Mesendoderm (in vitro differentiated cells): ENCODE data around the gene RCN2.

Experiments
- DNase-seq: peaks from one replicate; pipeline ENCODE4 v3.0.0; 2013
- H2AK5ac ChIP-seq: 2 replicates; pipeline ENCODE4 v1.6.1; 2013; ENCODE audit warnings: low read length, inconsistent platforms
- H2BK120ac ChIP-seq: 2 replicates; pipeline ENCODE4 v1.6.1; 2013; ENCODE audit warnings: low read depth, mild to moderate bottlenecking, low read length, moderate library complexity, mixed read lengths
- H2BK15ac ChIP-seq: replicated peaks from 2 replicates; pipeline ENCODE4 v1.6.1; 2013; ENCODE audit warnings: low read depth, mild to moderate bottlenecking, moderate library complexity
- H2BK5ac ChIP-seq: 2 replicates; pipeline ENCODE4 v1.6.1; 2013; ENCODE audit warnings: low read length, inconsistent platforms
- H3K18ac ChIP-seq: 2 replicates; pipeline ENCODE4 v1.6.1; 2013; ENCODE audit warnings: mild to moderate bottlenecking, low read length, mixed read lengths
- H3K23ac ChIP-seq: one replicate; pipeline ENCODE4 v1.6.1; 2013; ENCODE audit warnings: low read length
- H3K27ac ChIP-seq: 2 replicates; pipeline ENCODE4 v1.5.1; 2013; ENCODE audit warnings: low read depth, mild to moderate bottlenecking, inconsistent platforms, low read length, moderate library complexity
- H3K27me3 ChIP-seq: 2 replicates; pipeline ENCODE4 v1.6.1; 2013; ENCODE audit warnings: low read length, control low read depth, mild to moderate bottlenecking, inconsistent platforms; ENCODE audit not compliant: insufficient read depth, poor library complexity
- H3K36me3 ChIP-seq: 2 replicates; pipeline ENCODE4 v1.6.1; 2013; ENCODE audit warnings: low read length, inconsistent platforms; ENCODE audit not compliant: control insufficient read depth, insufficient read depth
- H3K4ac ChIP-seq: one replicate; pipeline ENCODE4 v1.6.1; 2013; ENCODE audit warnings: low read depth, mild to moderate bottlenecking, low read length, moderate library complexity
- H3K4me1 ChIP-seq: 2 replicates; pipeline ENCODE4 v1.6.1; 2013; ENCODE audit warnings: low read depth, low read length, inconsistent platforms; ENCODE audit not compliant: control insufficient read depth
- H3K4me2 ChIP-seq: 2 replicates; pipeline ENCODE4 v1.6.1; 2013; ENCODE audit warnings: low read length
- H3K4me3 ChIP-seq: 2 replicates; pipeline ENCODE4 v1.5.1; 2013; ENCODE audit warnings: mild to moderate bottlenecking, low read length
- H3K56ac ChIP-seq: one replicate; pipeline ENCODE4 v1.6.1; 2013; ENCODE audit warnings: low read length
- H3K79me1 ChIP-seq: 2 replicates; pipeline ENCODE4 v1.6.1; 2013; ENCODE audit warnings: low read length, inconsistent platforms
- H3K79me2 ChIP-seq: 2 replicates; pipeline ENCODE4 v1.6.1; 2013; ENCODE audit warnings: mild to moderate bottlenecking, low read length; ENCODE audit not compliant: control insufficient read depth, insufficient read depth
- H3K9ac ChIP-seq: 2 replicates; pipeline ENCODE4 v1.6.1; 2013; ENCODE audit warnings: low read length, inconsistent platforms
- H4K5ac ChIP-seq: one replicate; pipeline ENCODE4 v1.6.1; 2013; ENCODE audit warnings: low read length
- H4K8ac ChIP-seq: one replicate; pipeline ENCODE4 v1.6.1; 2013; ENCODE audit warnings: low read depth, mild to moderate bottlenecking, control low read depth, low read length, moderate library complexity
- WGBS: extraction: QIAGEN DNeasy Blood & Tissue Kit; methylation state at CpG from one replicate; pipeline ENCODE4 v1.1.7; 2013; ENCODE audit warnings: low lambda C conversion rate, missing lambda C conversion rate; ENCODE audit not compliant: insufficient coverage; ENCODE audit errors: extremely low coverage; 5-methylcytosine and 5-hydroxymethylcytosine counted together

The RCN2 gene

GRCh38 chr15:76994496-76994895 is 62.9 kb downstream of the RCN2 start:
- no peaks in the 10 kb centered on the region for H3K36me3 ChIP-seq
- DNase-seq, result no peak
- H3K9ac ChIP-seq, result no peak overlapping the region
- no CpG with 5 or more reads among the region's 6 CpGs for WGBS
- no peaks in the 10 kb centered on the region for H3K79me1 ChIP-seq
- H3K56ac ChIP-seq, result no peak overlapping the region
- no peak overlapping the region for H2AK5ac ChIP-seq
- no peak overlapping the region for H3K4ac ChIP-seq
- H3K4me3 ChIP-seq, result no peak overlapping the region
- no peak overlapping the region for H3K27ac ChIP-seq
- no peak overlapping the region for H3K4me2 ChIP-seq
- no peak overlapping the region for H4K8ac ChIP-seq
- H3K18ac ChIP-seq, result no peak overlapping the region
- H2BK15ac ChIP-seq, result no peak overlapping the region
- no peaks in the 10 kb centered on the region for H3K27me3 ChIP-seq
- no peak overlapping the region for H2BK5ac ChIP-seq
- no peaks in the 10 kb centered on the region for H3K79me2 ChIP-seq
- H3K4me1 ChIP-seq, result no peaks in the 10 kb centered on the region
- no peak overlapping the region for H3K23ac ChIP-seq
- H4K5ac ChIP-seq, result no peak overlapping the region
- no peak overlapping the region for H2BK120ac ChIP-seq

DNA sequence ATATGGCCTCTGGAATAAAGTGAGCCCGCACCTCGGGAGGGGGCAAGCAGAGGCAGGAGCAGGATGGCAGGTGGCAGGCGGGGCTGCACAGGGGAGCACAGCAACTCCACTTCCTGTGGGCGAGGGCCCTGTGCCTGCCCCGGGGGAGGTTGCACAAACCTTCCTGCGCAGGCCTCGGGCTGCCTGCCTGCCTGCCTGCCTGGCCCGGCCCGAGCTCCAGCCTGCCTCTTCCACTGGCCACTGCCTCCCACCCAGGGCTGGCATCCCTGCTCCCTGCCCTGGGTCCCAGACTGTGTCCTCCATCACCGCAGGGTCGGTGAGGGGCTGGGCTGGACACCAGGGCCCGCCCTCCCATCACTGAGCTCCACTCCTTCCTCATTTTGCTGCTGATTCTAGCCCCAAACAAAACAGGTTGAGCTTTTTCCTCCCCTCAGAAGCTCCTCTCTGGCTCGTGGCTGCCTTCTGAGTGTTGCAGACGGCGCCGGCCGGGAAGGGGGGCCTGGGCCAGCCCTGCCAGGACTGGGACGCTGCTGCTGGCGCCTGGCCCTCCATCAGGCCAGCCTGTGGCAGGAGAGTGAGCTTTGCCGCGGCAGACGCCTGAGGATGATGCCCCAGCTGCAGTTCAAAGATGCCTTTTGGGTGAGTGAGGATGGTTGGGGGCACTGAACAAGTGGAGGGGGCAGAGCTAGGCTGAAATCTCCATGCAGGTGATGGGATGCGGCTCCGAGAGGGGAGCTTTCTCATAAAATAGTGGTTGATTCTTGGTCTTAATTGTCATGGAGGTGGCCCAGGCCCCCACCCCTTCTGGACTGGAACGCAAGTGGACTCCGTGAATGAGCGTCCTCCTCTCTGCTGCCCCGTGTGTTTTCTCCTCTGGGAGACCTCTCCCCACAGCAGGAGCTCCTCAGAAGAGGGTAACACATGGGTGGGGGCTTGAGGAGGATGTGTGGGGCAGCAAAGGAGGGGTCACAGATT is 63.7 kb downstream of the RCN2 start, which contains the start of gene PSTPIP1:
PSTPIP1 (plus strand) TSS at position 156 of the 975 bp plus-strand sequence; CDS start at position 604, 448 bp downstream.
- DNase-seq, result no peak
- H2BK120ac ChIP-seq, result no peak within 1 kb of the TSS

GRCh38 chr15:76996076-76996525 is 64.6 kb downstream of the RCN2 start:
- no peak overlapping the region for H2BK5ac ChIP-seq
- H4K8ac ChIP-seq, result no peak overlapping the region
- H3K27me3 ChIP-seq, result no peaks in the 10 kb centered on the region
- no peak overlapping the region for H3K4me2 ChIP-seq
- H3K36me3 ChIP-seq, result no peaks in the 10 kb centered on the region
- no peak overlapping the region for H3K4ac ChIP-seq
- no peak overlapping the region for H2BK15ac ChIP-seq
- no peak overlapping the region for H2AK5ac ChIP-seq
- H3K56ac ChIP-seq, result no peak overlapping the region
- no peaks in the 10 kb centered on the region for H3K79me1 ChIP-seq
- no peak overlapping the region for H4K5ac ChIP-seq
- no peak overlapping the region for H3K18ac ChIP-seq
- H3K4me3 ChIP-seq, result no peak overlapping the region
- DNase-seq, result no peak
- H3K4me1 ChIP-seq, result no peaks in the 10 kb centered on the region
- no peak overlapping the region for H3K9ac ChIP-seq
- H3K27ac ChIP-seq, result no peak overlapping the region
- no CpG with 5 or more reads among the region's 9 CpGs for WGBS
- H3K23ac ChIP-seq, result no peak overlapping the region
- H3K79me2 ChIP-seq, result no peaks in the 10 kb centered on the region
- H2BK120ac ChIP-seq, result no peak overlapping the region

More for the DNA sequence above, 63.7 kb downstream of the RCN2 start, which contains the start of gene PSTPIP1:
- Histone ChIP-seq H3K27me3 (no peaks in the 10 kb centered on the region), H3K9ac (no peak within 1 kb of the TSS), H3K23ac (no peak within 1 kb of the TSS), H2BK5ac (no peak within 1 kb of the TSS), H4K5ac (no peak within 1 kb of the TSS), H2AK5ac (no peak within 1 kb of the TSS), H3K27ac (no peak within 1 kb of the TSS), H2BK15ac (no peak within 1 kb of the TSS), H3K4me3 (no peak within 1 kb of the TSS), H3K79me2 (no peaks in the 10 kb centered on the region), H3K4me1 (no peaks in the 10 kb centered on the region), H3K4ac (no peak within 1 kb of the TSS), H3K79me1 (no peaks in the 10 kb centered on the region), H3K4me2 (no peak within 1 kb of the TSS), H4K8ac (no peak within 1 kb of the TSS), H3K18ac (no peak within 1 kb of the TSS), H3K36me3 (no peaks in the 10 kb centered on the region), H3K56ac (no peak within 1 kb of the TSS)
- no CpG with 5 or more reads among the region's 28 CpGs for WGBS

- H3K79me1 ChIP-seq, result no peaks in the 10 kb centered on the region
- no peak overlapping the region for H3K23ac ChIP-seq
- no CpG with 5 or more reads among the region's 14 CpGs for WGBS
Observed at GRCh38 chr15:76996526-76997401, 65.2 kb downstream of the RCN2 start.

GRCh38 chr15:76998663-76999285 is 67.2 kb downstream of the RCN2 start:
- no peak overlapping the region for H3K4me2 ChIP-seq
- no peak overlapping the region for H2BK120ac ChIP-seq
- H3K23ac ChIP-seq, result no peak overlapping the region
- no peak overlapping the region for H3K4ac ChIP-seq
- no peak overlapping the region for H3K4me3 ChIP-seq
- no peak overlapping the region for H3K18ac ChIP-seq
- WGBS, result no CpG with 5 or more reads among the region's 8 CpGs
- no peak overlapping the region for H4K8ac ChIP-seq
- H3K56ac ChIP-seq, result no peak overlapping the region
- no peaks in the 10 kb centered on the region for H3K79me2 ChIP-seq
- DNase-seq, result no peak
- H3K36me3 ChIP-seq, result no peaks in the 10 kb centered on the region
- no peak overlapping the region for H4K5ac ChIP-seq
- no peak overlapping the region for H3K9ac ChIP-seq
- H3K27me3 ChIP-seq, result no peaks in the 10 kb centered on the region
- no peak overlapping the region for H3K27ac ChIP-seq
- no peak overlapping the region for H2BK15ac ChIP-seq
- no peaks in the 10 kb centered on the region for H3K4me1 ChIP-seq
- H2BK5ac ChIP-seq, result no peak overlapping the region
- no peaks in the 10 kb centered on the region for H3K79me1 ChIP-seq
- no peak overlapping the region for H2AK5ac ChIP-seq

More at GRCh38 chr15:76996526-76997401, 65.2 kb downstream of the RCN2 start:
- no peaks in the 10 kb centered on the region for H3K79me2 ChIP-seq
- H3K4me2 ChIP-seq, result no peak overlapping the region
- H3K4ac ChIP-seq, result no peak overlapping the region
- H2AK5ac ChIP-seq, result no peak overlapping the region
- H4K5ac ChIP-seq, result no peak overlapping the region
- H4K8ac ChIP-seq, result no peak overlapping the region
- H3K56ac ChIP-seq, result no peak overlapping the region
- H3K27me3 ChIP-seq, result no peaks in the 10 kb centered on the region
- no peak overlapping the region for H3K27ac ChIP-seq
- H3K36me3 ChIP-seq, result no peaks in the 10 kb centered on the region
- H3K4me1 ChIP-seq, result no peaks in the 10 kb centered on the region
- no peak overlapping the region for H2BK15ac ChIP-seq
- DNase-seq, result no peak
- H3K18ac ChIP-seq, result no peak overlapping the region
- no peak overlapping the region for H3K4me3 ChIP-seq
- no peak overlapping the region for H2BK120ac ChIP-seq
- no peak overlapping the region for H2BK5ac ChIP-seq
- H3K9ac ChIP-seq, result no peak overlapping the region
